Type B pancreatic cell (in vitro differentiated cells): ENCODE results near the gene MDC1. TPM values are rescaled to one million over a fixed set of nuclear protein-coding genes. Genes with fewer than 3 reads are reported as not detected.

ENCODE experiments used
- DNase-seq: peaks from one replicate; pipeline ENCODE4 v3.0.0; 2021; ENCODE audit warnings: mixed read lengths; ENCODE audit not compliant: unreplicated experiment; ENCODE audit errors: extremely low spot score
- H3K27ac Mint-ChIP-seq: 2 replicates; pipeline ENCODE4 v1.8.0; 2021; ENCODE audit warnings: mild to moderate bottlenecking, mixed read lengths
- H3K27me3 Mint-ChIP-seq: 2 replicates; pipeline ENCODE4 v1.8.0; 2021; ENCODE audit warnings: mixed read lengths
- H3K36me3 Mint-ChIP-seq: 2 replicates; pipeline ENCODE4 v1.8.0; 2021; ENCODE audit warnings: mixed read lengths
- H3K4me1 Mint-ChIP-seq: one replicate; pipeline ENCODE4 v1.8.0; 2021; ENCODE audit warnings: mixed read lengths; ENCODE audit not compliant: unreplicated experiment
- H3K4me3 Mint-ChIP-seq: 2 replicates; pipeline ENCODE4 v1.8.0; 2021; ENCODE audit warnings: mild to moderate bottlenecking, mixed read lengths
- H3K9me3 Mint-ChIP-seq: 2 replicates; pipeline ENCODE4 v1.8.0; 2021; ENCODE audit warnings: mixed read lengths
- total RNA-seq: library from RNA; stranded (reverse); gene quantifications from 2 replicates; pipeline ENCODE4 v1.2.1, GENCODE V29; 2021; ENCODE audit warnings: low replicate concordance
- TF ChIP-seq, protein P1 (sequence below): fragments of 200-600 bp; sonication (generic); conservative IDR thresholded peaks from 2 replicates; pipeline ENCODE4 v1.5.0; 2021; ENCODE audit warnings: antibody characterized with exemption, mild to moderate bottlenecking

The MDC1 gene
- total RNA-seq, 1 donor from 2014 or later: 71.3 TPM

- no peaks in the 10 kb centered on the region for H3K27me3 Mint-ChIP-seq
- peak within 1 kb of the TSS; percentile 99 for H3K4me3 Mint-ChIP-seq
- TF ChIP-seq, protein P1, sequence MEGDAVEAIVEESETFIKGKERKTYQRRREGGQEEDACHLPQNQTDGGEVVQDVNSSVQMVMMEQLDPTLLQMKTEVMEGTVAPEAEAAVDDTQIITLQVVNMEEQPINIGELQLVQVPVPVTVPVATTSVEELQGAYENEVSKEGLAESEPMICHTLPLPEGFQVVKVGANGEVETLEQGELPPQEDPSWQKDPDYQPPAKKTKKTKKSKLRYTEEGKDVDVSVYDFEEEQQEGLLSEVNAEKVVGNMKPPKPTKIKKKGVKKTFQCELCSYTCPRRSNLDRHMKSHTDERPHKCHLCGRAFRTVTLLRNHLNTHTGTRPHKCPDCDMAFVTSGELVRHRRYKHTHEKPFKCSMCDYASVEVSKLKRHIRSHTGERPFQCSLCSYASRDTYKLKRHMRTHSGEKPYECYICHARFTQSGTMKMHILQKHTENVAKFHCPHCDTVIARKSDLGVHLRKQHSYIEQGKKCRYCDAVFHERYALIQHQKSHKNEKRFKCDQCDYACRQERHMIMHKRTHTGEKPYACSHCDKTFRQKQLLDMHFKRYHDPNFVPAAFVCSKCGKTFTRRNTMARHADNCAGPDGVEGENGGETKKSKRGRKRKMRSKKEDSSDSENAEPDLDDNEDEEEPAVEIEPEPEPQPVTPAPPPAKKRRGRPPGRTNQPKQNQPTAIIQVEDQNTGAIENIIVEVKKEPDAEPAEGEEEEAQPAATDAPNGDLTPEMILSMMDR: no peak
- no peaks in the 10 kb centered on the region for H3K9me3 Mint-ChIP-seq
- peak within 1 kb of the TSS; percentile 97 for H3K27ac Mint-ChIP-seq
- H3K4me1 Mint-ChIP-seq: peaks cover 34% of the 10 kb centered on the region
- DNase-seq: peak; percentile 94
- peaks cover 24% of the 10 kb centered on the region for H3K36me3 Mint-ChIP-seq
Observed at GRCh38 chr6:30742316-30743098, 25.4 kb upstream of the MDC1 start, which contains the start of gene FLOT1. FLOT1 (minus strand) TSS chr6:30742687; CDS start chr6:30742189, 498 bp downstream.

DNA sequence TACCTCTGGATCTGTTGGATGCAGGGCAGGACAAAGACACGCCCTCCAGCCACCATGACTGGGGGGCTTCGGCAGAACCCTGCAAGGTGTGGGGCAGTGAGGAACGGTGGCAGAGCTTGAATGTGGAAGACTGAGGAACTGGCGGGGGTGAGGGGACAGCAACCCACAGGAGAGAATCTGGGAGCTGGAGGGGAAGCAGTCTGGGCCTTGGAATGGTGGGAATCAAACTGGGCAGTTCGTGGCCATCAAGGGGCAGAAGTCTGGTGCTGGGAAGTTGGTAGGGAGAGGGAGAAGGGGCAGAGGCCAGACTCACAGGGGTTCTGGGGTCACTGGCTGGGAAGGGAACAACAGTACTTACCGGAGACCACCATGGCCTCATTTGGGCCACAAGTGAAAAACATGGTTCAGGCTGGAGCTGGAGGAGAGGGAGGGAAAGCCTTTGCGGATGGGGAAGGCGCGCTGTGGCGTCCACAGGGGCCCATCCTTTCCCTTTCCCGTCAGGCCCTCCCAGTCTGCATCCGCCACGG lies 24.8 kb upstream of the MDC1 start:
- no peak for DNase-seq
- peaks cover 33% of the 10 kb centered on the region for H3K4me1 Mint-ChIP-seq

DNA sequence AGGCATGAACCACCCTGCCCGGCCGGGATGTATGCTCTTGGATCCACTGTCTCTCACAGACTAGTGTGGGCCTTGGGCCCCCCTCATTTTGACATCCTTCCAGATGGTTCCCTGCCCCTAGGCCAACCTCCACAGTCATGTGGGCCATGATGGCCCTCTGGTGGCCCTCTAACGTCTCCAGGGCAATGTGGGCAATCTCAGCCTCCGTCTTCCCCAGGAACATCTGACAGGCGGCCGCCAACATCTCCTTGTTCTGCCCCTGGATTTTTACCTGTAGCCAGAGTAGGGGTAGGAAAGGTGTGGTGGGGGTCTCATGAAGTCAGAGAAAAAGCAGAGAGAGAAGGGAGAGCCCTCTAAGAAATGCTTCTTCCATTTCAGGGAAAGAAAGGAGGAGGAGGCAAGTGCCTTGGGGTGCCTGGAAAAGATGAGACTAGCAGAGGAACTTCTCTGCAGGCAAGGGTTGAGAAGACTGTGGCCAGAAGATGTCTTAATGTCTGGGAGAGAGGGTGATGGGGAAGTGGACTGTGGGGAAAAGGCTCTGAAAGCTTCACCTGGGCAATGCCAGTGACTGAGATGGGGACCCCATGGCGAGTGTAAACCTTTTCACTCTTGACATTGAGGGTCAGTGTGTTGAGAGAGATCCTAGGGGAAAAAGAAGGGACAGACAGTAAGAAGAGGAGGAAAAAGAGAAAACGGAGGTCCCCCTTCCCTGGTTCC lies 24.1 kb upstream of the MDC1 start:
- Mint-ChIP-seq H3K36me3 (peaks cover 31% of the 10 kb centered on the region), H3K4me1 (peaks cover 33% of the 10 kb centered on the region), H3K27me3 (no peaks in the 10 kb centered on the region), H3K27ac (peak overlapping the region; percentile 94), H3K9me3 (no peaks in the 10 kb centered on the region), H3K4me3 (peak overlapping the region; percentile 99)
- TF ChIP-seq, protein P1: no peak
- no peak for DNase-seq

More for the DNA sequence above, 24.8 kb upstream of the MDC1 start:
- peaks cover 29% of the 10 kb centered on the region for H3K36me3 Mint-ChIP-seq
- H3K4me3 Mint-ChIP-seq: peak overlapping the region; percentile 99
- H3K9me3 Mint-ChIP-seq: no peaks in the 10 kb centered on the region
- no peaks in the 10 kb centered on the region for H3K27me3 Mint-ChIP-seq
- TF ChIP-seq, protein P1: no peak
- peak overlapping the region; percentile 94 for H3K27ac Mint-ChIP-seq

DNA sequence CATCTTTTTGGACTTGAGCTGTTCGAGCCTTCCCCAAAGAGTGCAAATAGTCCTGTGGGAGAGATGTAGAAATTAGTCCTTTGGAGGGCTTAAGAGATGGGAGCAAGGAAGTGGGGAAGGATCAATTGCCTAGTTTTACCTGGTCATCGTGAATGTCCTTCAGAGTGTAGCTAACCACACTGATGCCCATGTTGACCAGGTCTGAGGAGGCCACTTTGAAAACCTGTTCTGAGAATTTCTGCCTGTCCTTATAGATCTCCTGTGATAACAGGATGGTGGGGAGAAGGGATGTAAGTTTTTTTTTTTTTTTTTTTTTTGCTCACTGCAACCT lies 23.4 kb upstream of the MDC1 start:
- no peak for DNase-seq
- peak overlapping the region; percentile 46 for H3K4me3 Mint-ChIP-seq
- no peaks in the 10 kb centered on the region for H3K9me3 Mint-ChIP-seq
- peak overlapping the region; percentile 37 for H3K27ac Mint-ChIP-seq
- H3K4me1 Mint-ChIP-seq: peaks cover 32% of the 10 kb centered on the region
- TF ChIP-seq, protein P1: no peak
- H3K27me3 Mint-ChIP-seq: no peaks in the 10 kb centered on the region
- peaks cover 35% of the 10 kb centered on the region for H3K36me3 Mint-ChIP-seq

DNA sequence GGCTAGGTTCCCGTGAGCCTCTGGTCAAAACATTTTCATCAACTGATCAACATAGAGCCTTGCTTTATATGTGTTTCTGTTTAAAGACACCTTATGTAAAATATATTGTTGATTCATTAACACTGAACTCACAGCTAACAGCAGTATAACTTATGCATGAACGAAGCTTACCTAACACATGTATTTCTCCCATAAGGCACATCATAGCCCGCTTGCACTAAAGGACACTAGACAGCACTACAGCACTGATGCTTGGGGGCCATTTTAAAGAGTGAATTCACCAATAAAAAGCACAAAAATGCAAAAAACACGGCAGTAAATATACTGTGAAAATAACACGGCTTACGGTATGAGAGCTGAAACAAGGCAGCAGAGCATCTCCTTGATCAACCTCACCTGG lies 21.5 kb upstream of the MDC1 start:
- TF ChIP-seq, protein P1: no peak
- Mint-ChIP-seq H3K9me3 (no peaks in the 10 kb centered on the region), H3K36me3 (peaks cover 39% of the 10 kb centered on the region), H3K4me3 (no peak overlapping the region), H3K27me3 (no peaks in the 10 kb centered on the region), H3K4me1 (peaks cover 26% of the 10 kb centered on the region), H3K27ac (no peak overlapping the region)
- no peak for DNase-seq
